HG03097 (cell line): Measurements from ENCODE around the gene ABCC10.
A peak's percentile ranks its signal among the peaks of the same experiment; 100 is the strongest.
"Not testable (repeated sequence)": the region's sequence is repeated elsewhere in the genome, so short reads cannot be mapped to it uniquely, and the experiment has no call there.

Experiments used
- ATAC-seq: cut with Tn5 transposase; IDR thresholded peaks from one replicate; pipeline ENCODE4 v1.9.1; 2021; ENCODE audit not compliant: unreplicated experiment, low FRiP score

ABCC10 gene

GRCh38 chr6:43410776-43411175, 16.6 kb upstream of the ABCC10 start:
- not testable (repeated sequence) for ATAC-seq

GRCh38 chr6:43412541-43412940, 14.8 kb upstream of the ABCC10 start:
- ATAC-seq = no peak

DNA sequence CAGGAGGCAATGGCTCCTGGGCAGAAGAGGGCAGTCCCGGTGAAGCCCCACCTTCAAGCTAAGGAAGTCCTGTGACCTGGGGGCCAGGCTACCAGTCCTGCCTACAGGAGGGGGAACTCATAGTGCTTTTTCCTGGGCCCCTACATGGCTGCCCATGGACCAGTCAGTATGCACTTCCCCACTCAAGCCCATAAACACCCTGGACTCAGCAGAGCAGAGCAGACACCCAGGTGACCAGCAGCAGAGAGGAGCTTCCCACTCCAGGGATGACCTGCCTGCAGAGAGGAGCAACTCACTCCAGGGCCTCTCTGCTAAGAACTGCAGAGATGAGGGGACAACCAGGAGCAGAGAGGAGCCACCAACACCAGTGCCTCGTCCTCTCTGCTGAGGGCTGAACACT, 14.3 kb upstream of the ABCC10 start:
- ATAC-seq = no peak

GRCh38 chr6:43415275-43415674, 12.1 kb upstream of the ABCC10 start:
- ATAC-seq = not testable (repeated sequence)

GRCh38 chr6:43416935-43417334, 10.4 kb upstream of the ABCC10 start:
- no peak for ATAC-seq

- no peak for ATAC-seq
Observed at GRCh38 chr6:43420012-43420709, 7.2 kb upstream of the ABCC10 start.

- no peak for ATAC-seq
Observed at GRCh38 chr6:43421831-43422230, 5.5 kb upstream of the ABCC10 start.

- not testable (repeated sequence) for ATAC-seq
Observed at GRCh38 chr6:43425083-43425482, 2.3 kb upstream of the ABCC10 start.

- peak; percentile 10 for ATAC-seq
Observed at GRCh38 chr6:43426928-43427405, 374 bp upstream of the ABCC10 start.

DNA sequence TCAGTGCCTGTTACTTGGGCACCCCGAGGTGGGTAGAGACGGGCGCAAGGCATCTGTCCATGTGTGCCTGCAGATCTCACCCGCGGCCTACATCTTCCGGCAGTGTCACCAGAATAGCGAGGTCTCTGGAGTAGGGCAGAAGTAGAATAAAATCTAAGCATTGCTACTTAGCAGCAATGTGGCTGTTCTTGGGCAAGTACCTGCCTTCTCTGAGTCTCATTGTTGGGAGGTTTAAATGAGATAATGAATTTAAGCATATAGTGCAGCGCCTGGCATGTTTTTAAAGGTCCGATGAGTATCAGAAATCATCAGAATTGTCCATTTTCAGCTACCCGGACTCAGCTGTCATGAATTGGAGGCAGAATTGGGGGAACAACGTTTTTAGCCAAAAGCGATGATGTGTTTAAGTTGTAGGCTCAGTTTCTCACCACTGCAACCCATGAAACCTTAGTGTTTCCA, 800 bp downstream of the ABCC10 start:
- ATAC-seq = no peak

- ATAC-seq = no peak
Observed at GRCh38 chr6:43428874-43429273, 1.5 kb downstream of the ABCC10 start.

- ATAC-seq = no peak
Observed at GRCh38 chr6:43432009-43432945, 4.9 kb downstream of the ABCC10 start.

- ATAC-seq = no peak
Observed at GRCh38 chr6:43433148-43433547, 5.8 kb downstream of the ABCC10 start.

- ATAC-seq = no peak
Observed at GRCh38 chr6:43434001-43434840, 6.9 kb downstream of the ABCC10 start.

DNA sequence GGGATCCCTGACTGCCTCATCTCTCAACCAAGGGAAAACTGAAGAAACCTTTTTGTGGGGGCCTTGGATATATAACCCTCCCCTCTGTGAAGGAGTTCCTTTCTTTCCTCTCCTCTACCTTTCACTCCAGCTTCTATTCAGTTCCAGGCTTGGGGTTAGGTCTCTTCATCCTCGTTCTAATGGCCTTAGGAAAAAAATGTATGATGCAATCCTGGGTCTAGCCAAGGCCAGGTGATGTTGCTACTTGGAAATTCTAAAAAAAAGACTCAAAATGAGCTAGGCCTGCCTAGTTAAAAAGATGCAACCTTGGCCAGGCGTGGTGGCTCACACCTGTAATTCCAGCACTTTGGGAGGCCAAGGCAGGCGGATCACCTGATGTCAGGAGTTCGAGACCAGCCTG, 7.6 kb downstream of the ABCC10 start:
- ATAC-seq = no peak

- no peak for ATAC-seq
Observed at GRCh38 chr6:43435682-43436437, 8.5 kb downstream of the ABCC10 start.

DNA sequence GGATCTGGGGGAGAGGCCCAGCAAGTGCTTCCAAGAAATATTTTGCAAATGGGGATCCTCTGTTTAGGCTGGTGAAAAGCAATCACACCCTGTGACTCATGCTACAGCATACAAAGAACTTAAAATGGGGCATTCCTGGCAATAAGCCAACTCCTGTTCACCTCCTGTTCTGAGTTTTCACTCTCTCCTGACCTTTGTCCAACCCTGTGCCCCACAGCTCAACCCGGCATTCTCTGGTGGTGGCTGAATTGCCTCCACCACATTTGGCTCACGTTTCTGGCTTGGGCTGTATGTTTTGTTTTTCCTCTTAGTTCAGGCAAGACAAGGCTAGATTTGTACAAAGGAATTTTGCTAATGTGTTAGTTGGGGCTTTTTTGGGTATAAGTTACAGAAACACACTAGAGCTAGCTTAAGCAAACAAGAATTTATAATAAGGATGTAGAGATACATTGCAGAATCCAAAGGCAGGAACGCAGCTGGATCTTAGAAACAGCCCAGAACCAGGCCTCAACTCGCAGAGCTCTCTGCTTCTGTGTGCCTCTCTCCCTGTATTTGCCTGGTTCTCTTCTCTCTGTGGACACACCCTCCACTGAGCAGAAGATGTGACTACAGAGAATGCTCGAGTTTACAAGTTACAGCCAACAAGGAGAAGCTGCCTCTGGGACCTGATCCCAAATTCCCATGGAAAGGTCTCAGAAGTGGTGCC, 9.4 kb downstream of the ABCC10 start:
- no peak for ATAC-seq

DNA sequence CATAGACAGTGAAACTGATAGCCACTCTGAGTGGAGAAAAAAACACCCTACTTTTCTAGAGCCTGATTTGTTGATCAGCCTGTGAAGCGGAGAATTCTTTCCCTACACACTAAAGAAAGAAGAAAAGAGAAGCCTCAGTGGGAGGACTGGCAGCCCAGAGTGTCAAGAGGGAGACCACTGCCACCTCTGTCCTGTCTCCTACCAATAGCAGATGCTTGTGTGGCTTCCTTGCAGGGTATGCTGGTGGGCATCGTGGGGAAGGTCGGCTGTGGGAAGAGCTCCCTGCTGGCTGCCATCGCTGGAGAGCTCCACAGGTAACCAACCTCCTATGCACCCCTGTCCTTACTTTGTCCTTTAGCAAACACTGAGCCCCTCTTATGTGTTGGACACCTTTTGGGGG, 10.4 kb downstream of the ABCC10 start:
- ATAC-seq = no peak

GRCh38 chr6:43442935-43443334, 15.6 kb downstream of the ABCC10 start:
- ATAC-seq = no peak
